Measurements from ENCODE around the gene STK32C.

STK32C gene

DNA sequence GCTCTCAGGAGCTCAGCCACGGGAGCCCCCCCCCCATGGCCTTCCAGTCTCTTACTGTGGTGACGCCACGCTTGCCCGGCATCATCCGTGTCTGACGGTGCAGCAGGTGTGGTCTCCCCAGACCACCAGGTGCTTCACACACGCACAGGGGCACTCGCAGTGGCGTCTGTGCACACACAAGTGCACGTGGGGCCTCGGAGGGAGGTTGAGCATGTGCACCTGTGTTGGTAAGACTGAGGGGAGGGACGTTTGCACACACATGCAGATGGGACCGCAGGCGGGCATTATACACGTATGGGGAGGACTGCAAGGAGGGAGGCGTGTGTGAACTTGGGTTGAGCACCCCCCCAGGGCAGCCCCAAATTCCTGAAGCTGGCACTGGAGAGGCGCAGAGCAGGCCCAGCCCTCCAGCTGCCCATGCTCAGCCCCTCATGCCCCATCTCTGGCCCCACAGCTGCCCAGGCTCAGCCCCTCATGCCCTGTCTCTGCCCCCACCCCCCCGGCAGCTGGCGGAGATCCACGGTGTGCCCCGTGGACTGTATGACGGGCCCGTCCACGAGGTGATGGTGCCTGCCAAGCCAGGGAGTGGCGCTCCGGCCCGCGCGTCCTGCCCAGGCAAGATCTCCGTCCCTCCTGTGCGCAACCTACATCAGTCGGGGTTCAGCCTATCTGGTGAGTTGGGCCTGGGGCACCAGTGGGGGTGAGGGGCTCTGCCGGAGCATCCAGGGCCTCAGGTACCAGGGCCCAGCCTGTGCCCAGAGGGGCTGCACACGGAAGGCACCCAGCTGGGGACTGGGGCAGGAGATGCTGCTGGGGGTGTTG lies 104.3 kb downstream of the STK32C start:
- no peak overlapping the region for H3K4me3 ChIP-seq (ENCODE audit: control insufficient read depth, low read depth, low read length)
- TF ChIP-seq, protein P1, sequence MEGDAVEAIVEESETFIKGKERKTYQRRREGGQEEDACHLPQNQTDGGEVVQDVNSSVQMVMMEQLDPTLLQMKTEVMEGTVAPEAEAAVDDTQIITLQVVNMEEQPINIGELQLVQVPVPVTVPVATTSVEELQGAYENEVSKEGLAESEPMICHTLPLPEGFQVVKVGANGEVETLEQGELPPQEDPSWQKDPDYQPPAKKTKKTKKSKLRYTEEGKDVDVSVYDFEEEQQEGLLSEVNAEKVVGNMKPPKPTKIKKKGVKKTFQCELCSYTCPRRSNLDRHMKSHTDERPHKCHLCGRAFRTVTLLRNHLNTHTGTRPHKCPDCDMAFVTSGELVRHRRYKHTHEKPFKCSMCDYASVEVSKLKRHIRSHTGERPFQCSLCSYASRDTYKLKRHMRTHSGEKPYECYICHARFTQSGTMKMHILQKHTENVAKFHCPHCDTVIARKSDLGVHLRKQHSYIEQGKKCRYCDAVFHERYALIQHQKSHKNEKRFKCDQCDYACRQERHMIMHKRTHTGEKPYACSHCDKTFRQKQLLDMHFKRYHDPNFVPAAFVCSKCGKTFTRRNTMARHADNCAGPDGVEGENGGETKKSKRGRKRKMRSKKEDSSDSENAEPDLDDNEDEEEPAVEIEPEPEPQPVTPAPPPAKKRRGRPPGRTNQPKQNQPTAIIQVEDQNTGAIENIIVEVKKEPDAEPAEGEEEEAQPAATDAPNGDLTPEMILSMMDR (conservative IDR thresholded peaks at IDR 0.05; ENCODE audit: control insufficient read depth, insufficient read depth, low read depth, low read length) = no peak
- no peak for DNase-seq (ENCODE audit: low read depth)

DNA sequence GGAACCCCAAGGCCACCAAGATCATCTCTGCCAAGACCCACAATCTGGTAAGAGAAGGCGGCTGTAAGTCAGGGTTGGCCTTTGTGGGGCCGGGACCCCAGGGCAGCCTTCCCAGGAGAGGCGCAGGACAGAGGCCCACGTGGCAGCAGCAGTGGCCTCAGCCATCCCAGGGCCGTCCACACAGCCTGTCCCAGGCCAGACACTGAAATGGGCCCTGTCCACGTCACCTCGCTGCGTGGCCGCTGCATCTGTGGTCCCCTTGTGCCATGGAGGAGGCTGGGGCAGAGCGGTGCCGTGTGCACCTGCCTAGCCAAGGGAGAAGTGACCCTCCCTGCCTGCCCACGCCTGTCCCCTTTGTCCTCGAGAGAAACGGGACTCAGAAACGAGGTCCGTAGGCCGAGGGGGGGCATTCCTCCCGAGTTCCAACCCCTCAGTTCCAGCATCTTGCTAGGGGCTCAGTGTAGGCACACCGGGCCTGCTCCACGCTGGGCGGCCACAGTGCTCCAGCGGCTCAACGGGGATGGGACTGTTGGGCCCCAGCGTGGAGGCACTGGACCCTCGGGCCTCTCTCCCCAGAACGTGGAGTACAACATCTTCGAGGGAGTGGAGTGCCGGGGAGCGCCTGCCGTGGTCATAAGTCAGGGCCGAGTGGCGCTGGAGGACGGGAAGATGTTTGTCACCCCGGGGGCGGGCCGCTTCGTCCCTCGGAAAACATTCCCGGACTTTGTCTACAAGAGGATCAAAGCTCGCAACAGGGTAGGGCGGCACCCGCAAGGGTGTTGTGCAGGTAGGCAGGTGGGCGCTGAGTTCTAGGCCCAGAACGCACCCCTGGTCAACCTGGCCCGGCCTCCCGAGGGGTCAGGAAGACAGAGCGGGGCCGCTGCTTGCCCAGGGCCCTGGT lies 105.4 kb downstream of the STK32C start:
- H3K4me3 ChIP-seq (ENCODE audit: control insufficient read depth, low read depth, low read length) = no peak overlapping the region
- TF ChIP-seq, protein P1 (conservative IDR thresholded peaks at IDR 0.05; ENCODE audit: control insufficient read depth, insufficient read depth, low read depth, low read length) = no peak
- no peak for DNase-seq (ENCODE audit: low read depth)

DNA sequence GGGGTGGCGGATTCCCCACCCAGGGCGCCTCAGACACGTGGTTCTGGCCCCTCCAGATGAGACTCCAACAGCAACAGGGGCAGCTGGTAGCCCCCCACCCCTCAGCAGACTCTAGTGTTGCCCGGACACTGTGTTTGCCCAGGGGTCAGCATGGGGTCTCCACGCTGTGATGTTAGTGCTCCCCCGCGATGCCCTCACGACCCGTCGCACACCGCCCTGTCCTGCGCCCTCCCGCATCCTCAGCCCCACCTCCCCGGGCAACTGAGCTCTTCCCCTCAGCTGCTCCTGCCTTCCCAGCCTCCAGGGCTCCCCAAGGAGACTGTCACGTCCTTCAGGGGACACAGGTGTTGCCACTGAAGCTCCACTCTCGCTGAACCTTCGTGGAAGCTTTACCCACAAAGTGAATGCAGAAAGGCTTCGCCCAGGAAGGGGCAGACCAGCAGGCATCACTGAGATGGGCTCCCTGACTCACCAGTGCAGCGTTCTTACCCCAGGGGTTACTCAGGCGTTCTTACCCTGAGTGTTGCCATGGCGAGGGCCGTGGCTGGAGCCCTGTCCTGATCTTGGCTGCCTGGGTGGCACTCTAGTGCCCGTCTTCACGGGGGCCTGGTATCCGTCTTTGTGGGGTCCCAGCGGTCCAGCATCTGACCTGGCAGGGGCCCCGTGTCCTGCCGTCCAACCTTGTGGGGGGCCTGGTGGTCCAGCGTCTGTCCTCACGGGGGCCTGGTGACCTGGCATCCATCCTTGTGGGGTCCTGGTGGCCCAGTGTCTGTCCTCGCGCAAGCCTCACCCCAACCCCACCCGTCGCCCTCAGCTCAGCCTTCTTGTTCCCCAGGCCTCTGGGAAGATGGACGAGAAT lies 106.4 kb downstream of the STK32C start:
- H3K4me3 ChIP-seq (ENCODE audit: control insufficient read depth, low read depth, low read length) = no peak overlapping the region
- TF ChIP-seq, protein P1 (conservative IDR thresholded peaks at IDR 0.05; ENCODE audit: control insufficient read depth, insufficient read depth, low read depth, low read length) = no peak
- DNase-seq (ENCODE audit: low read depth) = no peak

DNA sequence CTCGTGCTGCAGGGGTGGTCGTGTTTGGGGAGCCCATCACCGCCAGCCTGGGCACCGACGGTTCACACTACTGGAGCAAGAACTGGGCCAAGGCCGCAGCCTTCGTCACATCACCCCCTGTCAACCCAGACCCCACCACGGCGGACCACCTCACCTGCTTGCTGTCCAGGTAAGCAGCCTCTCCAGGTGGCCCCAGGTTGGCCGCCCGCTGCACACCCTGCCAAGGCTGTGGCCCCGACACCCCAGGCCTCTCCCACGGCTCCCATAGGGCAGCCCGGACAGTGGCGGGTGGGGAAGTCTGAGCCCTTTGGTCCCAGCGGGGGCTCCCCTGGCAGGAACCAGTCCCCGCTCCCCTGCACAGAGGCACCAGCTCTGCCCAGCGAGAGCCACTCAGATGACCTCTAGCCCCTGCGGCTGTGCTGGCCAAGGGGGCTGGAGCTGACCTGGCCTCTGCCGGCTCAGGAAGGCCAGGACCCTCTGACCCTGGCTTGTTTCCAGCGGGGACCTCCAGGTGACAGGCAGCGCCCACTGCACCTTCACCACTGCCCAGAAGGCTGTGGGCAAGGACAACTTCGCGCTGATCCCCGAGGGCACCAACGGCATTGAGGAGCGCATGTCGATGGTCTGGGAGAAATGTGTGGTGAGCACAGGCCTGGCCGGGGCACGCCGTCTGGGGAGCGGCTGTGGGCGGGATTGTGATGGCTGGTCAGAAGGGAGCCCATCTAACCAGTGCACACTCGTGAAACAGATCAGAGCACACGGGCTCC lies 107.2 kb downstream of the STK32C start:
- no peak overlapping the region for H3K4me3 ChIP-seq (ENCODE audit: control insufficient read depth, low read depth, low read length)
- TF ChIP-seq, protein P1 (conservative IDR thresholded peaks at IDR 0.05; ENCODE audit: control insufficient read depth, insufficient read depth, low read depth, low read length) = no peak
- DNase-seq (ENCODE audit: low read depth) = no peak

DNA sequence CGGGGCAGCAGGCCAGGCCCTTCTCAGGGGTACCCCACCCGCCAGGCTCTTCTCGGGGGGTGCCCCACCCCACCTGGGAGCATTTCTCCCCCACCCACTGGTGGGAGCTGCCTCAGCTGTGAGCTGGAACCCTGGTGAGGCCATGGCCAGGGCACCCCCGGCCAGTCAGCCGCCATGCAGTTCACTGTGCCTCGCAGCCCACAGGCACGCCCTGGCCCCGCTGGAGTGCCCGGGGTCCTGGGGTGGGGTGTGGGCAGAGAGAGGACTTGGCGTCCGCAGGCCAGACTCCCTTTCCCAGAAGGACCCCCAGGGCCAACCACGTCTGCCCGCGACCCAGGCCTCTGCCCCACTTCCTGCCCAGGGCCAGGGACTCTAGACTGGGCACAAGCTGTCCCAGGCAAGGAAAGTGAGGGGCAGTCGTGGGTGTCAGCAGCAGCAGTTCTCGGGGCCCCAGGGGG lies 107.9 kb downstream of the STK32C start:
- no peak overlapping the region for H3K4me3 ChIP-seq (ENCODE audit: control insufficient read depth, low read depth, low read length)

More for the DNA sequence above, 107.9 kb downstream of the STK32C start:
- no peak for DNase-seq (ENCODE audit: low read depth)
- TF ChIP-seq, protein P1 (conservative IDR thresholded peaks at IDR 0.05; ENCODE audit: control insufficient read depth, insufficient read depth, low read depth, low read length) = no peak

Data from fibroblast of mammary gland (primary cell).